ENCODE data around the gene CEP68. TPM values are rescaled to one million over a fixed set of nuclear protein-coding genes. Genes with fewer than 3 reads are reported as not detected.

Gene CEP68
- total RNA-seq, 1 donor from 2014 or later = 25.0 TPM

DNA sequence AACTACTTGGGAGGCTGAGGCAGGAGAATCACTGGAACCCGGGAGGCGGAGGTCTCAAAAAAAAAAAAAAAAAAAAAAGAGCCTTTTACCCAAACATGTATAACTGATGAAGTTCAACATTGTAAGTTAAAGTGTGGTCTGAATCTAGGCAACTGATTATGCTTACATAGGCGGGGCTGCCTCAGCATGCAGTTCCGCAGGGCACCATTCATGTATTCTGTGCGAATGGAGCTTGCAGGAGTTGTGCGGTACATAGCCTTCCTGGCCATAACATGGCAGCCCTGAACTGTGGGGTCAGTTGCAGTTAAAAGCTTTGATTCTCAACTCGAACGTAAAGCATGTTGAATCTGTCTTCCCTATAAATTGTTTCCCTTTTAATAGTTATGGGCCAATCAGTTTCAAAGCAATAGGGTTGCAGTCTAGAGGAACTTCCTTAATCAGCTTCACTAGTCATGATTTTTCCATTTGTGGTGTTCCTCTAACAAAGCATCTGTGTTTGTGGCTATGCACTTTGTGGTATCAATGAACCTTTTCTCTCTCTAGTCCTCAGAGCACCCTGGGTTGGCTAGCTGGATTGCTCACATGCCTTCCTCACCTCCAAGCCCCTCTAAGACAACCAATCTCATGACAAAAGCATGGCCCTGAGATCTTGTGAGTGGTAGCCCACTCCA lies 30.6 kb upstream of the CEP68 start:
- intact Hi-C loops (cut with DNase I) = no loop called here

DNA sequence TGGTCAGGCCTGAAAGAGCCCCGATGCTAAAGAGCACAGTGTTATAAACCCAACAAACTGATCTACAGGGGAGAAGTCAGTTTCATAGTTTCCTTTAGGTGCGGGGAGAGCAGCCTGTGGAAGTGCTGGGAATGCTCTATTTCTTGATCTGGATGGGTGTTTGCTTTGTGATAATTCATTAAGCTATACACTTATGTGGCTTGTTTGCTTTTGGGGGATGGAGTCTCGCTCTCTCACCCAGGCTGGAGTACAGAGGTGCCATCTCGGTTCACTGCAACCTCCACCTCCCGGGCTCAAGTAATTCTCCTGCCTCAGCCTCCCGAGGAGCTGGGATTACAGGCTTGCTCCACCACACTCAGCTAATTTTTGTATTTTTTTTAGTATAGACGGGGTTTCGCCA lies 30.1 kb upstream of the CEP68 start:
- H3K4me1 ChIP-seq = peaks cover 2% of the 10 kb centered on the region
- H3K9me3 ChIP-seq = no peaks in the 10 kb centered on the region
- TF ChIP-seq, protein P1, sequence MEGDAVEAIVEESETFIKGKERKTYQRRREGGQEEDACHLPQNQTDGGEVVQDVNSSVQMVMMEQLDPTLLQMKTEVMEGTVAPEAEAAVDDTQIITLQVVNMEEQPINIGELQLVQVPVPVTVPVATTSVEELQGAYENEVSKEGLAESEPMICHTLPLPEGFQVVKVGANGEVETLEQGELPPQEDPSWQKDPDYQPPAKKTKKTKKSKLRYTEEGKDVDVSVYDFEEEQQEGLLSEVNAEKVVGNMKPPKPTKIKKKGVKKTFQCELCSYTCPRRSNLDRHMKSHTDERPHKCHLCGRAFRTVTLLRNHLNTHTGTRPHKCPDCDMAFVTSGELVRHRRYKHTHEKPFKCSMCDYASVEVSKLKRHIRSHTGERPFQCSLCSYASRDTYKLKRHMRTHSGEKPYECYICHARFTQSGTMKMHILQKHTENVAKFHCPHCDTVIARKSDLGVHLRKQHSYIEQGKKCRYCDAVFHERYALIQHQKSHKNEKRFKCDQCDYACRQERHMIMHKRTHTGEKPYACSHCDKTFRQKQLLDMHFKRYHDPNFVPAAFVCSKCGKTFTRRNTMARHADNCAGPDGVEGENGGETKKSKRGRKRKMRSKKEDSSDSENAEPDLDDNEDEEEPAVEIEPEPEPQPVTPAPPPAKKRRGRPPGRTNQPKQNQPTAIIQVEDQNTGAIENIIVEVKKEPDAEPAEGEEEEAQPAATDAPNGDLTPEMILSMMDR (IDR thresholded peaks at IDR 0.05) = no peak
- TF ChIP-seq POLR2A (IDR thresholded peaks at IDR 0.05) (no peak), POLR2AphosphoS5 (IDR thresholded peaks at IDR 0.05; ENCODE audit: insufficient read depth in 1 of 2, low read depth in 1 of 2) (no peak)
- no peaks in the 10 kb centered on the region for H3K27me3 ChIP-seq
- H3K27ac ChIP-seq = no peak overlapping the region
- intact Hi-C loops (cut with DNase I) = no loop called here
- DNase-seq (ENCODE audit: extremely low spot score in 2 of 2) = no peak
- H3K4me3 ChIP-seq = no peak overlapping the region
- H3K36me3 ChIP-seq = no peaks in the 10 kb centered on the region

More for the DNA sequence above, 30.6 kb upstream of the CEP68 start:
- no peak for DNase-seq (ENCODE audit: extremely low spot score in 2 of 2)
- H3K36me3 ChIP-seq = no peaks in the 10 kb centered on the region
- H3K4me1 ChIP-seq = no peaks in the 10 kb centered on the region
- TF ChIP-seq POLR2AphosphoS5 (IDR thresholded peaks at IDR 0.05; ENCODE audit: insufficient read depth in 1 of 2, low read depth in 1 of 2) (no peak), POLR2A (IDR thresholded peaks at IDR 0.05) (no peak)
- TF ChIP-seq, protein P1 (IDR thresholded peaks at IDR 0.05) = no peak
- H3K4me3 ChIP-seq = no peak overlapping the region
- no peak overlapping the region for H3K27ac ChIP-seq
- H3K9me3 ChIP-seq = no peaks in the 10 kb centered on the region
- H3K27me3 ChIP-seq = no peaks in the 10 kb centered on the region

DNA sequence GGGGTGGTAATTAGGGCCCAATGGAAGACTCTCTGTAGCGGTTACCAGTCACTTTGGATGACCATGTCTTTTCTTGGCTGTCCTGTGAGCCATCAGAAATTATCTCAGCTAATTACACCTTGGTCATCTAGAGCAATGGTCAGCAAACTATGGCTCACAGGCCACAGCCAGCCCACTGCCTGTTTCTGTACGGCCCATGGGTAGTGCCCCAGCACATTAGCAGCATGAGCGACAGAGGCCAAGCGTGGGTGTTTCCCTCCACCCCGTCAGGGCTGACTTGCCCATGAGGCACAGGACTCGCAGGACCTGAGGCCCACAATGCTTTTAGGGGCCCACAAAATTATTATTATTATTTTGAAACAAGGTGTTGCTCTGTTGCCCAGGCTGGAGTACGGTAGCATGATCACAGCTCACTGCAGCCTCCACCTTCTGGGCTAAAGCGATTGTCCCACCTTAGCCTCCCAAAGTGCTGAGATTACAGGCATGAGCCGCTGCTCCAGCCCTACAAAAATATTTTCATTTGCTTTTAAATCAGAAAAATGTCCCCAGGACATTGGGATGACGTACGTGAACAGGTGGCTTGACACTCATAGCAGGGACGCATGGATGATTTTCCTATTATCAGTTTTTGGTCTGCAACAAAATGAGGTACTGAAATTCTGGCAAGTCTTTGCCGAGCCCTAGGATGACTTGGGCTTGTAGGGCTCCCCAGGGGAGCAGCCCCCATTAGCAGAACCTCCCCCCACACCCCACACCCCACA lies 29.3 kb upstream of the CEP68 start:
- DNase-seq (ENCODE audit: extremely low spot score in 2 of 2) = no peak
- Histone ChIP-seq H3K27ac (no peak overlapping the region), H3K4me1 (peaks cover 9% of the 10 kb centered on the region), H3K9me3 (no peaks in the 10 kb centered on the region), H3K27me3 (no peaks in the 10 kb centered on the region), H3K36me3 (no peaks in the 10 kb centered on the region), H3K4me3 (no peak overlapping the region)
- intact Hi-C loops (cut with DNase I) = no loop called here
- TF ChIP-seq POLR2AphosphoS5 (IDR thresholded peaks at IDR 0.05; ENCODE audit: insufficient read depth in 1 of 2, low read depth in 1 of 2) (no peak), POLR2A (IDR thresholded peaks at IDR 0.05) (no peak)
- TF ChIP-seq, protein P1 (IDR thresholded peaks at IDR 0.05) = no peak

DNA sequence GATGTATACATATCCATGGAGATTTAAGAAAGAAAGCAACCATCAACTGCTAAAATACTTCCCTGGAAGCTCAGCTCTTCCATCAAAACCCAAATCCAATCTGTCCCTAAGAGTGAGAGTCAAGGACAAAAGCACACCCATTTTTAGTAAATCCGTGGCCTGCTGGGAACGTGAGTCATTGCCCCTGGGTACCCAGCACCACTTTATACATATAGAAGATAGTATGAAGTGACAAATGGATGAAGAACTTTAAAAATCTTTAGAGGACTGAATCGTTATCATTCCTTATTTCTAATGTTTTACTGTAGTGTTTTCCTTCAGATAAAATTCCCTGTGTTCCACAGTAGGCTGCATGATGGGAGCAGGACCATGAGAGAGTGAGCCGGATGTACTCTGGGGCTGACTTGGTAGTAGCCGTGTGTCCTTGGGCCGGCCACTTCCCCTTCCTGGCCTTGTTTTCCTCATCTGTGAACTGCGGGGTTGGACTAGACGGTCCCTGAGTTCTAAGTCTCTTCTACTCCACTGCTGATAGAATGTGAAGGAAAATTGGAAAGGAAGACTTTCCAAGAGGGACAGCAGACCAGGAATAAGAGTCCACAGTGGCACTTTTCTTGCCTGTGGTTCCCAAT lies 28.5 kb upstream of the CEP68 start:
- peaks cover 17% of the 10 kb centered on the region for H3K4me1 ChIP-seq
- TF ChIP-seq POLR2A (IDR thresholded peaks at IDR 0.05) (no peak), POLR2AphosphoS5 (IDR thresholded peaks at IDR 0.05; ENCODE audit: insufficient read depth in 1 of 2, low read depth in 1 of 2) (no peak)
- H3K27ac ChIP-seq = no peak overlapping the region
- no peak for DNase-seq (ENCODE audit: extremely low spot score in 2 of 2)
- intact Hi-C loops (cut with DNase I) = no loop called here
- no peaks in the 10 kb centered on the region for H3K9me3 ChIP-seq
- no peaks in the 10 kb centered on the region for H3K27me3 ChIP-seq
- H3K36me3 ChIP-seq = no peaks in the 10 kb centered on the region
- no peak overlapping the region for H3K4me3 ChIP-seq

DNA sequence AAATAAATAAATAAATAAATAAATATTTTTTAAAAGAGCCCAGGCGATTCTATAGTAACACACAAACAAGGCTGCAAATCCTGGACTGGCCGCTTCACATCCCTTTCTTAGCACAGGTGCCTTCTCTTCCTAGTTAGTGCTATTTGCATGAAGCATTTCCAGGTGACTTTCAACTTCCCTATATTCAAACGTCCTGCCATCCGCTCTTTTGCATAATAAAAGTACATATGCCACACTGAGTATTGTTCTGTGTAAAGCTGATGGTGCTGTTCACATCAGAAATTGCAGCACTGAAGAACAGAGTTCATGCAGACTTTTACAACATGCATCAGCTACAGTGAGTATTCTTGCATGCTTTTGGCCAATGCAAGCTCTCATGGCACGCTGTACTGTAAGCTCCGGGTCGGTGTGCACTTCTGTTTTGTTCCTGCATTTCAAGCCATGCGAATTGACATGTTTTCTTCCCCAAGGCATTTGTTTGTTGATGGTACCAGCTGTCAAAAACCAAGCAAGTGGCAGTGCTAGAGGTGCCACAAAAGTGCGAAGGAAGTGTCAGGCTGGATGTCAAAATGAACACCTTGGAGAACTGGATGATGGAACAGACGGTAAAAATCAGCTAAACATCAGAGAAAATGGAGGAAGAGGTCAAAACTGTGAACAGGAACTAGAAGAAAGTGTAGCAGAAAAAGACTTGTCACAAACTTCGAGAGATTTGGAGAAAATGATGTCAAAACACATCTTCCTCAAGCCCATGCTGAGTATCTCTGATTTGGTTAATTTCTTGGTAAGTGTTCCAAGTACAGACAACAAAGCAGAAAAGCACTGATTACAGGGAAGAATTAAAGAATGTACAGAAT lies 25.5 kb upstream of the CEP68 start:
- DNase-seq (ENCODE audit: extremely low spot score in 2 of 2) = no peak
- intact Hi-C loops (cut with DNase I) = no loop called here
- no peak for TF ChIP-seq POLR2AphosphoS5 (IDR thresholded peaks at IDR 0.05; ENCODE audit: insufficient read depth in 1 of 2, low read depth in 1 of 2)
- TF ChIP-seq, protein P1 (IDR thresholded peaks at IDR 0.05) = no peak
- no peak for TF ChIP-seq POLR2A (IDR thresholded peaks at IDR 0.05)
- Histone ChIP-seq H3K27ac (no peak overlapping the region), H3K4me3 (no peak overlapping the region), H3K9me3 (no peaks in the 10 kb centered on the region), H3K27me3 (no peaks in the 10 kb centered on the region), H3K36me3 (no peaks in the 10 kb centered on the region), H3K4me1 (peaks cover 17% of the 10 kb centered on the region)
